ENCODE data around the gene DRAP1.

The DRAP1 gene

DNA sequence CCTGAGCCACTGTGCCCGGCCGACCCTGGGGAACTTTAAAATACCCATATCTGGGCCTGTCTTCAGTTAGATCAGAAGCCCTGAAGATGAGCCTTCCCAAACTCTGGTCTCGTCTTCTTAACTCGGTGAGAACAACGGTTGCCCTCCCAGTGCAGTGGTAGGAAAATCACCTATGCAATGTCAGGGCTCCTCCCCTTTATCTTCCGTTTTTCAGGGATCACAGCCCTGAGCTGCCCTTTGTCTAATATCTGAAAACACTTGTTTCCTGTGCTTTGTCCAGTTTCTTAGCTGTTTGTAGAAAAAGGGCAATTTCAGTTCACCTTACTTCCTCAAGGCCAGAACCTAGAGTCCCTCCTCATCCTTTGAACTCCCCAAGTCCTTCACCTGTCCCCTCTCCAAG, 9.4 kb downstream of the DRAP1 start:
- Histone ChIP-seq H3K27ac (replicated peaks) (peak overlapping the region; percentile 62), H3K27me3 (ENCODE audit: insufficient read depth, poor library complexity, severe bottlenecking) (no peaks in the 10 kb centered on the region), H3K4me3 (replicated peaks; ENCODE audit: insufficient read depth, low read length) (no peak overlapping the region)
- DNase-seq (ENCODE audit: low read depth in 1 of 2, low spot score in 1 of 2) = peak in 1 of 2 experiments; percentile 16
- TF ChIP-seq, protein P1, sequence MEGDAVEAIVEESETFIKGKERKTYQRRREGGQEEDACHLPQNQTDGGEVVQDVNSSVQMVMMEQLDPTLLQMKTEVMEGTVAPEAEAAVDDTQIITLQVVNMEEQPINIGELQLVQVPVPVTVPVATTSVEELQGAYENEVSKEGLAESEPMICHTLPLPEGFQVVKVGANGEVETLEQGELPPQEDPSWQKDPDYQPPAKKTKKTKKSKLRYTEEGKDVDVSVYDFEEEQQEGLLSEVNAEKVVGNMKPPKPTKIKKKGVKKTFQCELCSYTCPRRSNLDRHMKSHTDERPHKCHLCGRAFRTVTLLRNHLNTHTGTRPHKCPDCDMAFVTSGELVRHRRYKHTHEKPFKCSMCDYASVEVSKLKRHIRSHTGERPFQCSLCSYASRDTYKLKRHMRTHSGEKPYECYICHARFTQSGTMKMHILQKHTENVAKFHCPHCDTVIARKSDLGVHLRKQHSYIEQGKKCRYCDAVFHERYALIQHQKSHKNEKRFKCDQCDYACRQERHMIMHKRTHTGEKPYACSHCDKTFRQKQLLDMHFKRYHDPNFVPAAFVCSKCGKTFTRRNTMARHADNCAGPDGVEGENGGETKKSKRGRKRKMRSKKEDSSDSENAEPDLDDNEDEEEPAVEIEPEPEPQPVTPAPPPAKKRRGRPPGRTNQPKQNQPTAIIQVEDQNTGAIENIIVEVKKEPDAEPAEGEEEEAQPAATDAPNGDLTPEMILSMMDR (IDR thresholded peaks at IDR 0.05; ENCODE audit: insufficient read depth, low read length) = no peak
- no peak for TF ChIP-seq REST (IDR thresholded peaks at IDR 0.05; ENCODE audit: insufficient replicate concordance, low read depth)
- no peak for TF ChIP-seq SPI1 (IDR thresholded peaks at IDR 0.05; ENCODE audit: borderline replicate concordance, low read depth)

DNA sequence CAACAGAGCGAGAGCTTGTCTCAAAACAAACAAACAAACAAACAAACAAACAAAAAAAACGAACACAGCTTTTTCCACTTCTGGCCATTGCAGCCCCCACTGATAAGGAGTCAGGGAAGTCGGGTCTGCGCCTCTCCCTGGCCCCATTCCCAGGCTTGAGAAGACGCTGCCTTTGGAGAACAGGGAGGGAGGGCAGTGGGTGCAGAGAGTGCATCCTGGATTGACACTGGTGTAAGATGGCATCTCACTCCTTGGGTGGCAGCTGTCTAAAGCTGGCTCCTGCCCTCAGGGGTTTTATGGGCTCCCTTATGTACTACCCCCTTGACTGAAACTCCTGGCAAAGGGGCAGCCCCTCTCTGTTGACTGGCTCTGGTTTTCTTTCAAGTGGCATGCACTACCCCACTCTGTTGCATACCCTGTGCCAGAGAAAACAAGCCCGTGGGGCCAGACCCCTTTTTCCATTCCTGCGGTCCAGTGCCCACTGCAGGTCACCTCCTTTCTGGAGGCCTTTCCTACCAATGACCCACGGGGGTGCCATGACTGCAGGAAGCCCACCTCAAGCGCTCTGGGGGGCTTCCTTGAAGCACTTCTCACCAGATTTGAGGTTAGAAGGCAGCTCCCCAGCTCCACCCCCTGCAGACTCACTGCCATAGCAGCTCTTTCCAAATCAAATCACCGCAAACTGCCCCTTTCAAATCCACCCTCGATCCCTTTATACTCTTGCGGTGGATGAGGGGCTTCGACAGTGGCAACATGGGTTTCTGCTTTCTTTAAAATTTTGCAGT, 12.7 kb downstream of the DRAP1 start:
- Histone ChIP-seq H3K27ac (replicated peaks) (no peak overlapping the region), H3K4me3 (replicated peaks; ENCODE audit: insufficient read depth, low read length) (no peak overlapping the region), H3K27me3 (ENCODE audit: insufficient read depth, poor library complexity, severe bottlenecking) (no peaks in the 10 kb centered on the region)
- TF ChIP-seq POLR2AphosphoS5 (IDR thresholded peaks at IDR 0.05; ENCODE audit: low read depth) = no peak
- TF ChIP-seq SPI1 (IDR thresholded peaks at IDR 0.05; ENCODE audit: borderline replicate concordance, low read depth) = no peak
- TF ChIP-seq REST (IDR thresholded peaks at IDR 0.05; ENCODE audit: insufficient replicate concordance, low read depth) = no peak
- TF ChIP-seq, protein P1 (IDR thresholded peaks at IDR 0.05; ENCODE audit: insufficient read depth, low read length) = no peak
- TF ChIP-seq GABPA (IDR thresholded peaks at IDR 0.05; ENCODE audit: low read depth) = no peak
- DNase-seq (ENCODE audit: low read depth in 1 of 2, low spot score in 1 of 2) = no peak

DNA sequence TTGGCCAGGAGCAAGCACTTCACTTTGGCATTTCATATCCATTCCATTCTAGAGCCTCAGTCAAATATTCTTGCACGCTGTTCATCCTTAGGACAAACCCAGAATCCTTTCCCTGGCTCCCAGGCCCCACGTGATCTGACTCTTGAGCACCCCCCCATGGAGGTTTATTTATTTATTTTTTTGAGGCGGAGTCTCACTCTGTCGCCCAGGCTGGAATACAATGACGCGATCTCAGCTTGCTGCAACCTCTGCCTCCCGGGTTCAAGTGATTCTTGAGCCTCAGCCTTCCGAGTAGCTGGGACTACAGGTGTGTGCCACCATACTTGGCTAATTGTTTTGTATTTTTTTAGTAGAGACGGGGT, 13.3 kb downstream of the DRAP1 start:
- DNase-seq (ENCODE audit: low read depth in 1 of 2, low spot score in 1 of 2) = no peak
- no peaks in the 10 kb centered on the region for H3K27me3 ChIP-seq (ENCODE audit: insufficient read depth, poor library complexity, severe bottlenecking)
- no peak overlapping the region for H3K4me3 ChIP-seq (replicated peaks; ENCODE audit: insufficient read depth, low read length)
- H3K27ac ChIP-seq (replicated peaks) = no peak overlapping the region
- no peak for TF ChIP-seq GABPA (IDR thresholded peaks at IDR 0.05; ENCODE audit: low read depth)
- TF ChIP-seq REST (IDR thresholded peaks at IDR 0.05; ENCODE audit: insufficient replicate concordance, low read depth) = no peak
- no peak for TF ChIP-seq SPI1 (IDR thresholded peaks at IDR 0.05; ENCODE audit: borderline replicate concordance, low read depth)
- TF ChIP-seq, protein P1 (IDR thresholded peaks at IDR 0.05; ENCODE audit: insufficient read depth, low read length) = no peak
- no peak for TF ChIP-seq POLR2AphosphoS5 (IDR thresholded peaks at IDR 0.05; ENCODE audit: low read depth)
